ENCODE results near the gene C17orf67. TPM values are rescaled to one million over a fixed set of nuclear protein-coding genes. Genes with fewer than 3 reads are reported as not detected.

C17orf67 gene
- total and polyA plus RNA-seq, 5 donors from 2014 or later, result 1.5 to 6.2 (median 2.2) TPM

- no peaks in the 10 kb centered on the region for H3K27me3 Mint-ChIP-seq
- Histone ChIP-seq H3K4me3 (ENCODE audit: low read depth, low read length) (no peak overlapping the region), H3K27ac (ENCODE audit: insufficient read depth, low read length, poor library complexity, severe bottlenecking) (no peak overlapping the region), H3K36me3 (ENCODE audit: control insufficient read depth, insufficient read depth, low read length) (no peaks in the 10 kb centered on the region), H3K9me3 (ENCODE audit: control insufficient read depth in 2 of 2, low read length in 2 of 2) (no peaks in the 10 kb centered on the region), H3K4me1 (ENCODE audit: control insufficient read depth, insufficient read depth, low read length, poor library complexity, severe bottlenecking) (no peaks in the 10 kb centered on the region), H3K27me3 (ENCODE audit: control insufficient read depth, insufficient read depth, low read length) (no peaks in the 10 kb centered on the region)
- no peak overlapping the region for H3K4me3 Mint-ChIP-seq
- H3K27ac Mint-ChIP-seq, result no peak overlapping the region
- no peak for ATAC-seq (ENCODE audit: low read depth in 2 of 2)
- H3K4me1 Mint-ChIP-seq, result no peaks in the 10 kb centered on the region
- H3K9me3 Mint-ChIP-seq, result peaks cover 0 to 6% (median 1%) of the 10 kb centered on the region in 7 donors
- H3K36me3 Mint-ChIP-seq, result peaks cover 18% of the 10 kb centered on the region
- DNase-seq, result no peak
Measured at GRCh38 chr17:56793531-56793930, 40.2 kb downstream of the C17orf67 start.

- peaks cover 10% of the 10 kb centered on the region for H3K36me3 Mint-ChIP-seq
- H3K27ac Mint-ChIP-seq, result peak overlapping the region in 1 of 3 donors; percentile 95
- DNase-seq (no peak), ATAC-seq (ENCODE audit: low read depth in 2 of 2) (no peak)
- no peaks in the 10 kb centered on the region for H3K4me1 ChIP-seq (ENCODE audit: control insufficient read depth, insufficient read depth, low read length, poor library complexity, severe bottlenecking)
- H3K4me1 Mint-ChIP-seq, result peaks cover 0 to 4% (median 1%) of the 10 kb centered on the region in 4 donors
- no peak overlapping the region for H3K4me3 Mint-ChIP-seq
- peaks cover 0 to 4% (median 1%) of the 10 kb centered on the region in 7 donors for H3K9me3 Mint-ChIP-seq
- no peak overlapping the region for H3K4me3 ChIP-seq (ENCODE audit: low read depth, low read length)
- H3K36me3 ChIP-seq (ENCODE audit: control insufficient read depth, insufficient read depth, low read length), result no peaks in the 10 kb centered on the region
- no peak overlapping the region for H3K27ac ChIP-seq (ENCODE audit: insufficient read depth, low read length, poor library complexity, severe bottlenecking)
- no peaks in the 10 kb centered on the region for H3K9me3 ChIP-seq (ENCODE audit: control insufficient read depth in 2 of 2, low read length in 2 of 2)
- no peaks in the 10 kb centered on the region for H3K27me3 Mint-ChIP-seq
- no peaks in the 10 kb centered on the region for H3K27me3 ChIP-seq (ENCODE audit: control insufficient read depth, insufficient read depth, low read length)
Measured at GRCh38 chr17:56792267-56792666, 41.5 kb downstream of the C17orf67 start.

GRCh38 chr17:56786989-56787482, 46.7 kb downstream of the C17orf67 start:
- Histone ChIP-seq H3K27ac (ENCODE audit: insufficient read depth, low read length, poor library complexity, severe bottlenecking) (no peak overlapping the region), H3K4me3 (ENCODE audit: low read depth, low read length) (no peak overlapping the region), H3K36me3 (ENCODE audit: control insufficient read depth, insufficient read depth, low read length) (no peaks in the 10 kb centered on the region), H3K27me3 (ENCODE audit: control insufficient read depth, insufficient read depth, low read length) (no peaks in the 10 kb centered on the region), H3K9me3 (ENCODE audit: control insufficient read depth in 2 of 2, low read length in 2 of 2) (no peaks in the 10 kb centered on the region), H3K4me1 (ENCODE audit: control insufficient read depth, insufficient read depth, low read length, poor library complexity, severe bottlenecking) (no peaks in the 10 kb centered on the region)
- H3K36me3 Mint-ChIP-seq, result peaks cover 6% of the 10 kb centered on the region
- H3K4me1 Mint-ChIP-seq, result peaks cover 0 to 14% (median 7%) of the 10 kb centered on the region in 4 donors
- DNase-seq, result peak in 1 of 3 donors; percentile 80
- ATAC-seq (ENCODE audit: low read depth in 2 of 2), result peak; percentile 89 to 96
- no peaks in the 10 kb centered on the region for H3K27me3 Mint-ChIP-seq
- no peak overlapping the region for H3K4me3 Mint-ChIP-seq
- peaks cover 0 to under 1% (median 0%) of the 10 kb centered on the region in 7 donors for H3K9me3 Mint-ChIP-seq
- peak overlapping the region in 1 of 3 donors; percentile 6 for H3K27ac Mint-ChIP-seq

- Mint-ChIP-seq H3K27me3 (no peaks in the 10 kb centered on the region), H3K27ac (no peak overlapping the region), H3K36me3 (peaks cover 4% of the 10 kb centered on the region), H3K4me1 (peaks cover 0 to 14% (median 7%) of the 10 kb centered on the region in 4 donors), H3K9me3 (no peaks in the 10 kb centered on the region), H3K4me3 (no peak overlapping the region)
- no peak for ATAC-seq (ENCODE audit: low read depth in 2 of 2)
- Histone ChIP-seq H3K4me3 (ENCODE audit: low read depth, low read length) (no peak overlapping the region), H3K27me3 (ENCODE audit: control insufficient read depth, insufficient read depth, low read length) (no peaks in the 10 kb centered on the region), H3K27ac (ENCODE audit: insufficient read depth, low read length, poor library complexity, severe bottlenecking) (no peak overlapping the region), H3K4me1 (ENCODE audit: control insufficient read depth, insufficient read depth, low read length, poor library complexity, severe bottlenecking) (no peaks in the 10 kb centered on the region), H3K9me3 (ENCODE audit: control insufficient read depth in 2 of 2, low read length in 2 of 2) (no peaks in the 10 kb centered on the region), H3K36me3 (ENCODE audit: control insufficient read depth, insufficient read depth, low read length) (no peaks in the 10 kb centered on the region)
- no peak for DNase-seq
Measured at GRCh38 chr17:56785997-56786680, 47.6 kb downstream of the C17orf67 start.

- Histone ChIP-seq H3K27me3 (ENCODE audit: control insufficient read depth, insufficient read depth, low read length) (no peaks in the 10 kb centered on the region), H3K9me3 (ENCODE audit: control insufficient read depth in 2 of 2, low read length in 2 of 2) (no peaks in the 10 kb centered on the region), H3K36me3 (ENCODE audit: control insufficient read depth, insufficient read depth, low read length) (no peaks in the 10 kb centered on the region), H3K27ac (ENCODE audit: insufficient read depth, low read length, poor library complexity, severe bottlenecking) (no peak overlapping the region), H3K4me1 (ENCODE audit: control insufficient read depth, insufficient read depth, low read length, poor library complexity, severe bottlenecking) (peaks cover 3% of the 10 kb centered on the region), H3K4me3 (ENCODE audit: low read depth, low read length) (no peak overlapping the region)
- Mint-ChIP-seq H3K27me3 (no peaks in the 10 kb centered on the region), H3K36me3 (no peaks in the 10 kb centered on the region), H3K4me3 (no peak overlapping the region), H3K27ac (no peak overlapping the region), H3K9me3 (no peaks in the 10 kb centered on the region), H3K4me1 (peaks cover 4 to 21% (median 8%) of the 10 kb centered on the region in 4 donors)
- DNase-seq (no peak), ATAC-seq (ENCODE audit: low read depth in 2 of 2) (no peak)
Measured at GRCh38 chr17:56785405-56785804, 48.3 kb downstream of the C17orf67 start.

- H3K9me3 Mint-ChIP-seq, result no peaks in the 10 kb centered on the region
- Histone ChIP-seq H3K27ac (ENCODE audit: insufficient read depth, low read length, poor library complexity, severe bottlenecking) (no peak overlapping the region), H3K36me3 (ENCODE audit: control insufficient read depth, insufficient read depth, low read length) (no peaks in the 10 kb centered on the region), H3K4me3 (ENCODE audit: low read depth, low read length) (no peak overlapping the region), H3K27me3 (ENCODE audit: control insufficient read depth, insufficient read depth, low read length) (no peaks in the 10 kb centered on the region), H3K9me3 (ENCODE audit: control insufficient read depth in 2 of 2, low read length in 2 of 2) (no peaks in the 10 kb centered on the region), H3K4me1 (ENCODE audit: control insufficient read depth, insufficient read depth, low read length, poor library complexity, severe bottlenecking) (peaks cover 17% of the 10 kb centered on the region)
- no peak overlapping the region for H3K27ac Mint-ChIP-seq
- no peak for DNase-seq
- H3K4me3 Mint-ChIP-seq, result no peak overlapping the region
- no peak for ATAC-seq (ENCODE audit: low read depth in 2 of 2)
- no peaks in the 10 kb centered on the region for H3K36me3 Mint-ChIP-seq
- peaks cover 10 to 45% (median 21%) of the 10 kb centered on the region in 4 donors for H3K4me1 Mint-ChIP-seq
- no peaks in the 10 kb centered on the region for H3K27me3 Mint-ChIP-seq
Measured at GRCh38 chr17:56782338-56782737, 51.4 kb downstream of the C17orf67 start.

- peaks cover 17% of the 10 kb centered on the region for H3K4me1 ChIP-seq (ENCODE audit: control insufficient read depth, insufficient read depth, low read length, poor library complexity, severe bottlenecking)
- Mint-ChIP-seq H3K36me3 (no peaks in the 10 kb centered on the region), H3K27me3 (no peaks in the 10 kb centered on the region), H3K27ac (no peak overlapping the region), H3K4me1 (peaks cover 9 to 45% (median 19%) of the 10 kb centered on the region in 4 donors), H3K9me3 (no peaks in the 10 kb centered on the region), H3K4me3 (peak overlapping the region in 1 of 4 donors; percentile 14)
- no peak for DNase-seq
- H3K27ac ChIP-seq (ENCODE audit: insufficient read depth, low read length, poor library complexity, severe bottlenecking), result no peak overlapping the region
- no peaks in the 10 kb centered on the region for H3K9me3 ChIP-seq (ENCODE audit: control insufficient read depth in 2 of 2, low read length in 2 of 2)
- H3K27me3 ChIP-seq (ENCODE audit: control insufficient read depth, insufficient read depth, low read length), result no peaks in the 10 kb centered on the region
- no peaks in the 10 kb centered on the region for H3K36me3 ChIP-seq (ENCODE audit: control insufficient read depth, insufficient read depth, low read length)
- no peak overlapping the region for H3K4me3 ChIP-seq (ENCODE audit: low read depth, low read length)
- no peak for ATAC-seq (ENCODE audit: low read depth in 2 of 2)
Measured at GRCh38 chr17:56781906-56782305, 51.8 kb downstream of the C17orf67 start.

Data from CD4-positive, CD25-positive, alpha-beta regulatory T cell (primary cell).